PFSK-1 (cell line): ENCODE measurements around the gene CITED2.

Source experiments
- FOXP2 ChIP-seq: optimal IDR thresholded peaks from 2 replicates; pipeline ENCODE3; 2011; ENCODE audit warnings: borderline replicate concordance, control low read depth, inconsistent platforms; ENCODE audit not compliant: insufficient read depth; ENCODE audit errors: extremely low read length, extremely low read depth
- POLR2AphosphoS5 ChIP-seq: IDR thresholded peaks from 2 replicates; pipeline ENCODE4 v1.6.1; 2012; ENCODE audit warnings: low read depth, mild to moderate bottlenecking, control low read depth, low read length, moderate library complexity
- REST ChIP-seq, 2 experiments: IDR thresholded peaks; 2 replicates each; pipeline versions ENCODE4 v1.6.1 to v1.8.0; 2011 to 2012; ENCODE audit warnings: low read depth in 2 of 2, low read length in 2 of 2, control low read depth in 1 of 2, inconsistent platforms in 1 of 2, mild to moderate bottlenecking in 1 of 2, moderate library complexity in 1 of 2; ENCODE audit not compliant: insufficient read depth in 1 of 2
- SIN3A ChIP-seq: IDR thresholded peaks from 2 replicates; pipeline ENCODE4 v1.6.1; 2012; ENCODE audit warnings: mild to moderate bottlenecking, low read length, moderate library complexity, borderline replicate concordance; ENCODE audit not compliant: insufficient read depth
- TAF1 ChIP-seq: IDR thresholded peaks from 2 replicates; pipeline ENCODE4 v1.6.1; 2012; ENCODE audit warnings: low read length, control low read depth, borderline replicate concordance; ENCODE audit not compliant: insufficient read depth

Gene CITED2

GRCh38 chr6:139416146-139416545 lies 41.7 kb upstream of the CITED2 start:
- TF ChIP-seq SIN3A: no peak
- no peak for TF ChIP-seq REST (IDR thresholded peaks at IDR 0.05; ENCODE audit: insufficient read depth in 1 of 2, low read depth in 2 of 2, low read length in 2 of 2)
- TF ChIP-seq FOXP2: no peak
- TF ChIP-seq POLR2AphosphoS5: no peak
- TF ChIP-seq TAF1: no peak

GRCh38 chr6:139415365-139415764 lies 40.9 kb upstream of the CITED2 start:
- TF ChIP-seq SIN3A (no peak), FOXP2 (no peak), TAF1 (no peak), POLR2AphosphoS5 (no peak), REST (IDR thresholded peaks at IDR 0.05; ENCODE audit: insufficient read depth in 1 of 2, low read depth in 2 of 2, low read length in 2 of 2) (no peak)

GRCh38 chr6:139409026-139409425 lies 34.6 kb upstream of the CITED2 start:
- no peak for TF ChIP-seq TAF1

- TF ChIP-seq REST (IDR thresholded peaks at IDR 0.05; ENCODE audit: insufficient read depth in 1 of 2, low read depth in 2 of 2, low read length in 2 of 2): no peak
- TF ChIP-seq POLR2AphosphoS5: no peak
- no peak for TF ChIP-seq TAF1
- TF ChIP-seq SIN3A: no peak
- no peak for TF ChIP-seq FOXP2
Observed at GRCh38 chr6:139407718-139408222, 33.3 kb upstream of the CITED2 start.

- TF ChIP-seq FOXP2: no peak
- peak; percentile 55 to 63; a peak in 2 of 4 replicates for TF ChIP-seq REST (IDR thresholded peaks at IDR 0.05; ENCODE audit: insufficient read depth in 1 of 2, low read depth in 2 of 2, low read length in 2 of 2)
Observed at GRCh38 chr6:139406577-139407343, 32.3 kb upstream of the CITED2 start.
